HL-60/S4 treated with phorbol 12-myristate 13-acetate at 8.2 ng/mL for 4 days and 3 days (cell line): ENCODE results near the gene HJURP.

Source experiments
- in situ Hi-C: fragments of 300-500 bp; cut with MboI; formaldehyde crosslinking; loops from 2 replicates; pipeline ENCODE4 v1.15.0; 2022; ENCODE audit warnings: low sequenced_read_pairs

The HJURP gene

GRCh38 chr2:233795735-233796171 lies 58.6 kb downstream of the HJURP start:
- in situ Hi-C loops, result no loop called here

- in situ Hi-C loops, result no loop called here
Measured at GRCh38 chr2:233794128-233794658, 60.1 kb downstream of the HJURP start.

- in situ Hi-C loops, result no loop called here
Measured at GRCh38 chr2:233793465-233794127, 60.7 kb downstream of the HJURP start.

GRCh38 chr2:233792720-233793119 lies 61.6 kb downstream of the HJURP start:
- in situ Hi-C loops, result no loop called here

- in situ Hi-C loops, result no loop called here
Measured at GRCh38 chr2:233791883-233792329, 62.4 kb downstream of the HJURP start.

- in situ Hi-C loops, result no loop called here
Measured at GRCh38 chr2:233791151-233791882, 63.0 kb downstream of the HJURP start.

GRCh38 chr2:233789554-233789953 lies 64.8 kb downstream of the HJURP start:
- in situ Hi-C loops, result no loop called here
